Erythroblast (primary cell): ENCODE measurements around the gene FOCAD.

Source experiments
- DNase-seq, 2 experiments: peaks; one replicate each; lab custom pipeline; 2025; lab: John Stamatoyannopoulos, UW
- GATA1 ChIP-seq: IDR thresholded peaks from 2 replicates; pipeline ENCODE4 v1.6.1; 2011; ENCODE audit warnings: low read depth, mild to moderate bottlenecking, control low read depth, low read length, moderate library complexity
- POLR2A ChIP-seq: IDR thresholded peaks from 2 replicates; pipeline ENCODE4 v1.6.1; 2011; ENCODE audit warnings: mild to moderate bottlenecking, low read length

The FOCAD gene

GRCh38 chr9:20781092-20781491 lies 97.0 kb downstream of the FOCAD start:
- TF ChIP-seq POLR2A: no peak
- TF ChIP-seq GATA1: no peak
- DNase-seq: no peak

GRCh38 chr9:20782289-20782688 lies 98.2 kb downstream of the FOCAD start:
- TF ChIP-seq GATA1 (no peak), POLR2A (no peak)
- DNase-seq: no peak

GRCh38 chr9:20783057-20784038 lies 99.3 kb downstream of the FOCAD start:
- DNase-seq: no peak
- no peak for TF ChIP-seq POLR2A
- TF ChIP-seq GATA1: no peak

- TF ChIP-seq GATA1 (no peak), POLR2A (no peak)
- no peak for DNase-seq
Observed at GRCh38 chr9:20784196-20784595, 100.1 kb downstream of the FOCAD start.

DNA sequence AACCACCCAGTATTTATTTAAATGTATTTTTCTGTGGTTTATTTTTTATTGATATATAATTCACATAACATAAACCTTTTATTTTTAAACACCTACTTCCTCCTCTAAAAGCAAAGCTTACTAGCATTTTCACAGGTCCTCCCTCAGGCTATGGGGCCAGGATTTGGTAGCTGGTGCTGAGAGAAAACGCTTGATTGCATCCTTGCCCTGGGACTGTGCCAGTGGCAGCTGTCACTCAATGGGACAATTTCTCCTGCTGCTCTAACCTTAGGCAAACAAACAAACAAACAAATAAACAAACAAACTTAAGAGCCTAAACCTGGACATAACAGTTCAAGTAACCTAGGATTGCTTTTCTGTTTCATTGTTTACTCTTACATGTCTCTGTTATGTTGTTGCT lies 102.7 kb downstream of the FOCAD start:
- no peak for DNase-seq
- TF ChIP-seq GATA1: no peak
- TF ChIP-seq POLR2A: no peak

GRCh38 chr9:20788526-20789451 lies 104.7 kb downstream of the FOCAD start:
- TF ChIP-seq POLR2A (no peak), GATA1 (no peak)
- DNase-seq: no peak

GRCh38 chr9:20790721-20791120 lies 106.7 kb downstream of the FOCAD start:
- DNase-seq: no peak
- TF ChIP-seq POLR2A (no peak), GATA1 (no peak)

- no peak for TF ChIP-seq GATA1
- TF ChIP-seq POLR2A: no peak
- DNase-seq: no peak
Observed at GRCh38 chr9:20791682-20792081, 107.6 kb downstream of the FOCAD start.

DNA sequence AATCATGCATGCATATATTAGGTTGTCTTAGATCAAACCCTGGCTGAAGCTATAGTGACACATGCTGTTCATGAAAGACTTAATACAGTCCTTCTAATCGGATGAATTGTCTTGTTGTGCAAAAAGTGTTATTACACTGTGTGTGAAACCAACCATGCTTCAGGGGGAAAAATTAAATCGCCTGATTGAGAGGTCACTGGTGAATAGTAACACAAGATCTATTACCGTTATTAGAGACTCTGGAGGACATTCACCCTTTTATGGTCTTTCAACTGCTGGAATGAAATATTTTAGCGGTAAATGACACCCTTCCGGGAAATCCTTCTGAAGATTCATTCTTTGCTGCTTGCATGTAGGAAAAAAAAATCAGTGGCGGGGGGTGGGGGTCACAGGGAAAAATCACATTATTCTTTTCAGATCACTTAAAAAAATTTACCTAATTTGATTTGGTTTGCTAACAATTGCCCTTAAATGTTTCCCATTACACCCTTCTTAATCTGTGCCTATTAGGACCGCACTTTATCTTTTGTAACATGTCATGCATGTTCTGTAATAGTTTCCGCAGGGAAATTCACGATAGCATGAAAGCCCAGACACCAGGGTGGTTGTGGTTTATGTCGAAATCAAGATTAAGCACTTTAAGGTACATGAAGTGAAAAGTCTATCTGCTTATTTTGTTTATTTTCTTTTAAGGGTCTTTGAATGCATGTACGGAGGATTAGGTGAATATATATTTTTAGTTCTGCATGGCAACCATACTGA lies 120.6 kb downstream of the FOCAD start:
- no peak for TF ChIP-seq GATA1
- peak in 1 of 2 experiments; percentile 30 for DNase-seq

GRCh38 chr9:20805766-20806165 lies 121.7 kb downstream of the FOCAD start:
- DNase-seq: no peak
- TF ChIP-seq POLR2A: no peak

GRCh38 chr9:20808002-20808401 lies 123.9 kb downstream of the FOCAD start:
- no peak for DNase-seq
- no peak for TF ChIP-seq POLR2A
- no peak for TF ChIP-seq GATA1

DNA sequence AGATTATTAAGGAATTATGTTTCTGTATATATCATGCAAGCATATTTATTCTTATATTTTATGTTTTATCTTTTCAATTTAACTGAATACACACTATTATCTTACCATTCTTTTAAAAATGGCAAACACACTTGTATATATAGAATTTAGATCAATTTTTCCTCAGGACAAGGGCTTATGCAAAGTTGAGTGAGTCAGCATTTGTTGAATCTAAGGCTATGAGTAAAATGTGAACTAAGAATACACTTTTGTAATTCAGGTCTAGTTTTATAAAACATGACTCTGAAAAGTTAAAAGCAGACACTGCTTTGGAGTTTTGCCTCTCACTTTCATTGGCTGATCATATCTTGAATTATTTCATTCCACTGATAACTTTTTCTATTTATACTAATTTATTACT lies 127.8 kb downstream of the FOCAD start:
- peak in 1 of 2 experiments; percentile 5 for DNase-seq
- no peak for TF ChIP-seq POLR2A
- TF ChIP-seq GATA1: no peak

- no peak for DNase-seq
- TF ChIP-seq GATA1 (no peak), POLR2A (no peak)
Observed at GRCh38 chr9:20815923-20816703, 132.1 kb downstream of the FOCAD start.
